ENCODE data around the gene TUBB6.
A peak's percentile ranks its signal among the peaks of the same experiment; 100 is the strongest.

The TUBB6 gene

DNA sequence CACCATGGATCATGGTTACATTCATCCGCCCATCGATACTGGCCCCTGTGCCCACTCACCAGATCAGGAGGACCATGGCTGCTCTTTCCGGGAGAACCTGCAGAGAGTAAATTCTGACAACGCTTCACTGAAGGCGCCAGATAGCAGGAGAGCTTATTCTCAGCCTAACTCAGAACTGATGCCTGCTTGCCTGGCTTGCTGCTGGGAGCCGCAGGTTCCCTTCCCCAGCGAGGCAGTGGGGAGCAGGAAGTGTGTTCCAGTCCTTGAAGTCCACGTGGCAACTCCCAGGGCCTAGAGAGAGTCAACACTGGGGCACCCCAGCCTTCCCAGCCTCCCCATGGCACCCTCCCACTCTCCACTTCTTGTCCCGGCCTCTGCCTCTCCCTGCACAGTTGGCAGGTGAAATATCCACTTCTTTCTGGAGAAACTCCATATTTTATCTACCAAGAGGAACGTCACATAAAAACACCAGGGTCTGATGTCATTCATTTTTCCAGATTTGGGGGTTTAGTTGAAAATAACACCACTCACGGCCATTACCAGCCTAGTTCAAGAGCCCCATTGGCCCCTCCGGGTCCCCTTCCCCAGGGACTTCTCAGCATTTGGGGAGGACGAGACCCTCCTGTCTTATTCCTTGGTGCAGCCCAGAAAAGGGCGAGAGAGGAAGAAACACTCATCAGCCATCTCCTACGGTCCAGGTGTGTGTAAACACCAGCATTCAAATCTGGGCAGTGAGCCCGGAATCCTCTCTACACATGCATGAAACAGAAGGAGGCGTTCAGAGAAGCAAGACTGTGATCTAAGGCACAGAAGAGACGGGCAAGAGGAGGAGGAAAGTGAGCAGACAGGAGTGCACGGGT lies 3.5 kb upstream of the TUBB6 start:
- no peak overlapping the region for H3K4me3 ChIP-seq (ENCODE audit: insufficient read depth, low read depth, low read length, poor library complexity, severe bottlenecking)
- no peak overlapping the region for H3K27ac ChIP-seq (ENCODE audit: insufficient read depth, low read length, poor library complexity, severe bottlenecking)
- no peaks in the 10 kb centered on the region for H3K9me3 ChIP-seq (ENCODE audit: control insufficient read depth, low read length)
- no peaks in the 10 kb centered on the region for H3K36me3 ChIP-seq (ENCODE audit: control insufficient read depth, insufficient read depth, low read length)
- peaks cover 13% of the 10 kb centered on the region for H3K4me1 ChIP-seq (ENCODE audit: control insufficient read depth, insufficient read depth, low read length, poor library complexity, severe bottlenecking)
- H3K27me3 ChIP-seq (replicated peaks; ENCODE audit: control insufficient read depth, insufficient read depth, low read length, poor library complexity, severe bottlenecking): peaks cover 23% of the 10 kb centered on the region
- no peak for DNase-seq

DNA sequence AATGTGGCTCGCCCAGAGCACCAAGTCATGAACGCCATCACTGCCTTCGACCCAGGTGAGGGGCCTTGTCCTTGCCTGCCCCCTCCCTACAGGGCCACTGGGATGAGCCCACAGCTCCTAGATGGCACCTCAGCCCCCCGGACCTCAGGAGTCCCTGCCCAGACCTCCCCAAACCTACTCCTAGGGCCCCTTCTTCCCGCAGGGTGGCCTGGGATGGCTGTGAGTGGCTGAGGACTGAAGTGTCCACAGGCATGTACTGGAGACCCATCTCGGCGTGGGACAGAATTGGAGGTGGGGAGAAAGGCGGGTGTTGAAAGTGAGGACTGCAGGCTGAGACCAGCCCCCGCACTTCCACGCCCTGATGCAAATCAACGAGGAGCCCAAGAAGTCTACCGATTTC lies 2.8 kb upstream of the TUBB6 start:
- Histone ChIP-seq H3K9me3 (ENCODE audit: control insufficient read depth, low read length) (no peaks in the 10 kb centered on the region), H3K36me3 (ENCODE audit: control insufficient read depth, insufficient read depth, low read length) (no peaks in the 10 kb centered on the region), H3K27me3 (replicated peaks; ENCODE audit: control insufficient read depth, insufficient read depth, low read length, poor library complexity, severe bottlenecking) (peaks cover 23% of the 10 kb centered on the region), H3K4me1 (ENCODE audit: control insufficient read depth, insufficient read depth, low read length, poor library complexity, severe bottlenecking) (peaks cover 13% of the 10 kb centered on the region), H3K27ac (ENCODE audit: insufficient read depth, low read length, poor library complexity, severe bottlenecking) (no peak overlapping the region), H3K4me3 (ENCODE audit: insufficient read depth, low read depth, low read length, poor library complexity, severe bottlenecking) (no peak overlapping the region)
- DNase-seq: no peak

GRCh38 chr18:12305930-12306629 lies 2.0 kb upstream of the TUBB6 start:
- H3K4me3 ChIP-seq (ENCODE audit: insufficient read depth, low read depth, low read length, poor library complexity, severe bottlenecking): no peak overlapping the region
- no peak overlapping the region for H3K27ac ChIP-seq (ENCODE audit: insufficient read depth, low read length, poor library complexity, severe bottlenecking)
- no peak for DNase-seq
- no peaks in the 10 kb centered on the region for H3K9me3 ChIP-seq (ENCODE audit: control insufficient read depth, low read length)
- no peaks in the 10 kb centered on the region for H3K36me3 ChIP-seq (ENCODE audit: control insufficient read depth, insufficient read depth, low read length)
- H3K4me1 ChIP-seq (ENCODE audit: control insufficient read depth, insufficient read depth, low read length, poor library complexity, severe bottlenecking): peaks cover 13% of the 10 kb centered on the region
- H3K27me3 ChIP-seq (replicated peaks; ENCODE audit: control insufficient read depth, insufficient read depth, low read length, poor library complexity, severe bottlenecking): peaks cover 23% of the 10 kb centered on the region

DNA sequence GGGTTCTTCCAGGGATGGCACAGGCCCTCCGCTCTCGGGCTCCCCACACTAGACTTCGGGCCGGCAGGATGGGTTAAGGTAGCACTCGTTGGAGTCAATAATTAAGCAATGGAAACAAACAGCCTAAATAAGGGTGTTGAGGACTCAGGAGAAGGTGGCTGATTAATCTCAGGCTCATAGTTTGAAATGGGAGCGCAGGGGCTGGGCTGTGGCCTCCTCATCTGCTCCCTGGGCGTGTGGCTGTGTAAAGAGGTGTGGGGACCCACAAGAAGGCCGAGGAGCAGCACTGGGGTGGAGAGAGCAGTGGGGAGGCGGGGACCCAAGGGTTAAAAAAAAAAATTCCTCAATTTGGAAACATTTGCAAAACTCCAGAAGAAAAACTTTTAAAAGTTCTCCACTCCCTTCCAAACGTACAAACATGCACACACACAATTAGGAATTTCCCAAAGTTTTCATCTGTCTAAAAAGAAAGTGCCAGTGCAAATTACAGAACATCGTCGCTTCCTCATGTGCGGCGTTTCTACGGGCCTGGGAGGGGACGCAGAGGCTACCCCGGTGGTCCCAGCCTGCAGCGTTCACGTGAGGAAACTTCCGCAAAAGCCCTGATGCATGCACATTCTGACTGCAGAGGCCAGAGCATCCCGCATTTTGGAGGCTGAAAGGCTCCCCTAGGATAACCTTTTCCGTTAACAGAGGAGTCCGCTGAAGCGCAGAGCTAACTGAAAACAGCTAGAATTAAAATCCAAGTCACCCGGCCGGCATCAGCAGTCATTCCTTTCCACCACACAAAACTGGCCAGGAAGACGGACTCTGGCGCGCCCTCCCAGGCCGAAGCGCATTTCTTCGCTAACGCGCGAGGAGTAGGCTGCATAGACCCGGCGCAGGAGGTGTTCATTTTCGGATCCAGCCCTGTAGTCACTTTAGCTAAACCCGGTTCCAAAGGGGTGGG lies 1.0 kb upstream of the TUBB6 start:
- Histone ChIP-seq H3K27me3 (replicated peaks; ENCODE audit: control insufficient read depth, insufficient read depth, low read length, poor library complexity, severe bottlenecking) (peaks cover 23% of the 10 kb centered on the region), H3K4me3 (ENCODE audit: insufficient read depth, low read depth, low read length, poor library complexity, severe bottlenecking) (peak overlapping the region; percentile 32)

DNA sequence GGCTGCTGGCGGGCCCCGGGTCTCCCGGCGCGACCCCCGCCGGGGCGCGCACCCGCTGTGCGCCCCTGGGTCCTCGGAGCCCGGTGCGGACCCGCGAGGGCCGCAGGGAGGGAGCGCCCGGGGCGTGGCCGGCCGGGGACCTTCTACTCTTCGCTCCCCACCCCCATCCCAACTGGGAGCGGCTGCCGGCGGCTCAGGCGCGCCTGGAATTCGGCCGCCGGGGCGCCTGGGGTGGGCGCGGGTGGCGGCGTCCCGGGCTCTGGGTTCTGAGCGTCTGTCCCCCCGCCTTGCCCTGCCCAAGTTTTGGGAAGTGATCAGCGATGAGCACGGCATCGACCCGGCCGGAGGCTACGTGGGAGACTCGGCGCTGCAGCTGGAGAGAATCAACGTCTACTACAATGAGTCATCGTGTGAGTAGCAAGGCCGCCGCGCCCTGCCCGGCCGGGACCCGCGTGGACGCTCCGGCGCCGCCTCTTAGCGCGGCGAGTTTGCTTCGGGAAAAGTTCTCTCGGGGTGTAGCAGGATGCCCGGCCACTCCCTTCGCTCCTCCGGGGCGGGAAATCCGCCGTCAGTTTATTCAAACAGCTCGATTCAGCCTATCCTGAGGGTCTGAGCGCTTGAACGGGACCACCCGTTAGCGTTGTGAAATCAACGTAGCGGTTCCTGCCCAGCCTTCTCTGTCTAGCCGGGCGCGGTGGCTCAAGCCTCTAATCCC lies 502 bp downstream of the TUBB6 start:
- H3K9me3 ChIP-seq (ENCODE audit: control insufficient read depth, low read length): no peaks in the 10 kb centered on the region
- no peak for DNase-seq
- H3K36me3 ChIP-seq (ENCODE audit: control insufficient read depth, insufficient read depth, low read length): no peaks in the 10 kb centered on the region
- peaks cover 23% of the 10 kb centered on the region for H3K27me3 ChIP-seq (replicated peaks; ENCODE audit: control insufficient read depth, insufficient read depth, low read length, poor library complexity, severe bottlenecking)
- H3K4me3 ChIP-seq (ENCODE audit: insufficient read depth, low read depth, low read length, poor library complexity, severe bottlenecking): no peak overlapping the region
- peaks cover 13% of the 10 kb centered on the region for H3K4me1 ChIP-seq (ENCODE audit: control insufficient read depth, insufficient read depth, low read length, poor library complexity, severe bottlenecking)
- no peak overlapping the region for H3K27ac ChIP-seq (ENCODE audit: insufficient read depth, low read length, poor library complexity, severe bottlenecking)

More for the DNA sequence above, 1.0 kb upstream of the TUBB6 start:
- no peaks in the 10 kb centered on the region for H3K36me3 ChIP-seq (ENCODE audit: control insufficient read depth, insufficient read depth, low read length)
- H3K9me3 ChIP-seq (ENCODE audit: control insufficient read depth, low read length): no peaks in the 10 kb centered on the region
- no peak overlapping the region for H3K27ac ChIP-seq (ENCODE audit: insufficient read depth, low read length, poor library complexity, severe bottlenecking)
- H3K4me1 ChIP-seq (ENCODE audit: control insufficient read depth, insufficient read depth, low read length, poor library complexity, severe bottlenecking): peaks cover 13% of the 10 kb centered on the region
- no peak for DNase-seq

- DNase-seq: no peak
- H3K27me3 ChIP-seq (replicated peaks; ENCODE audit: control insufficient read depth, insufficient read depth, low read length, poor library complexity, severe bottlenecking): peaks cover 23% of the 10 kb centered on the region
- peaks cover 13% of the 10 kb centered on the region for H3K4me1 ChIP-seq (ENCODE audit: control insufficient read depth, insufficient read depth, low read length, poor library complexity, severe bottlenecking)
- no peak overlapping the region for H3K4me3 ChIP-seq (ENCODE audit: insufficient read depth, low read depth, low read length, poor library complexity, severe bottlenecking)
- H3K27ac ChIP-seq (ENCODE audit: insufficient read depth, low read length, poor library complexity, severe bottlenecking): no peak overlapping the region
- no peaks in the 10 kb centered on the region for H3K9me3 ChIP-seq (ENCODE audit: control insufficient read depth, low read length)
- H3K36me3 ChIP-seq (ENCODE audit: control insufficient read depth, insufficient read depth, low read length): no peaks in the 10 kb centered on the region
These were observed 1.7 kb downstream of the TUBB6 start for GRCh38 chr18:12309683-12310198.

DNA sequence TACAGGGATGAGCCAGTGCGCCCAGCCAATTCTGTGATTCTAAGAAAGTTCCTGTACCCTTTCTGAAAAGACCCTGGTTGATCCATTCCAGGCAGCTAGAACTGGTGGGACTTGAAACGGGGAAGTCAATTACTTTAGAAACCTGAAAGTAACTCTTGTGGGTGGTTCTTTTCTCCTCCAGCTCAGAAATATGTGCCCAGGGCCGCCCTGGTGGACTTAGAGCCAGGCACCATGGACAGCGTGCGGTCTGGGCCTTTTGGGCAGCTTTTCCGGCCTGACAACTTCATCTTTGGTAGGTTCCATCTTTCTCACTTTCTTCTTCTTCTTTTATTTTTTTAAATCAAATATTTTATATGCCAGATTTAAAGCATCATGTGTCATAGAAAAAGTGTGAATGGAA lies 2.7 kb downstream of the TUBB6 start:
- Histone ChIP-seq H3K4me3 (ENCODE audit: insufficient read depth, low read depth, low read length, poor library complexity, severe bottlenecking) (no peak overlapping the region), H3K27ac (ENCODE audit: insufficient read depth, low read length, poor library complexity, severe bottlenecking) (no peak overlapping the region), H3K9me3 (ENCODE audit: control insufficient read depth, low read length) (no peaks in the 10 kb centered on the region), H3K36me3 (ENCODE audit: control insufficient read depth, insufficient read depth, low read length) (no peaks in the 10 kb centered on the region), H3K4me1 (ENCODE audit: control insufficient read depth, insufficient read depth, low read length, poor library complexity, severe bottlenecking) (peaks cover 13% of the 10 kb centered on the region), H3K27me3 (replicated peaks; ENCODE audit: control insufficient read depth, insufficient read depth, low read length, poor library complexity, severe bottlenecking) (peaks cover 23% of the 10 kb centered on the region)
- no peak for DNase-seq

DNA sequence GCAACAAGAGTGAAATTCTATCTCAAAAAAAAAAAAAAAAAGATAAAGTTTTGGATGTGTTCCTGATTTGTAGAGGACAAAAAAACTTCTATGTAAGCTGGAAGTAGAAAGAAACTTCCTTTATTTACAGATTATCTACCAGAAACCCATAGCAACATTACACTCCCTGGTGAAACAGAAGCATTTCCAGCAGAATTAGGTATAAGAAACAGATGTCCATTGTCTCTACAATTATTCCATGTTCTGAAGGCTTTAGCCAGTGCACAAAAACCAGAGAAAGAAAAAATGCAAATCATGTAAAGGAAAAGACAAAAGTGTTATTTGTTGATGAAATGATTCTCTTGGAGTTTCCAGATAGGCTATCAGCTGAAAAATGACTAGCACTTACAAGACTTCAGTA lies 4.9 kb downstream of the TUBB6 start:
- H3K9me3 ChIP-seq (ENCODE audit: control insufficient read depth, low read length): no peaks in the 10 kb centered on the region
- DNase-seq: no peak
- H3K4me1 ChIP-seq (ENCODE audit: control insufficient read depth, insufficient read depth, low read length, poor library complexity, severe bottlenecking): peaks cover 6% of the 10 kb centered on the region
- peaks cover 7% of the 10 kb centered on the region for H3K27me3 ChIP-seq (replicated peaks; ENCODE audit: control insufficient read depth, insufficient read depth, low read length, poor library complexity, severe bottlenecking)
- H3K4me3 ChIP-seq (ENCODE audit: insufficient read depth, low read depth, low read length, poor library complexity, severe bottlenecking): no peak overlapping the region
- no peak overlapping the region for H3K27ac ChIP-seq (ENCODE audit: insufficient read depth, low read length, poor library complexity, severe bottlenecking)
- no peaks in the 10 kb centered on the region for H3K36me3 ChIP-seq (ENCODE audit: control insufficient read depth, insufficient read depth, low read length)

DNA sequence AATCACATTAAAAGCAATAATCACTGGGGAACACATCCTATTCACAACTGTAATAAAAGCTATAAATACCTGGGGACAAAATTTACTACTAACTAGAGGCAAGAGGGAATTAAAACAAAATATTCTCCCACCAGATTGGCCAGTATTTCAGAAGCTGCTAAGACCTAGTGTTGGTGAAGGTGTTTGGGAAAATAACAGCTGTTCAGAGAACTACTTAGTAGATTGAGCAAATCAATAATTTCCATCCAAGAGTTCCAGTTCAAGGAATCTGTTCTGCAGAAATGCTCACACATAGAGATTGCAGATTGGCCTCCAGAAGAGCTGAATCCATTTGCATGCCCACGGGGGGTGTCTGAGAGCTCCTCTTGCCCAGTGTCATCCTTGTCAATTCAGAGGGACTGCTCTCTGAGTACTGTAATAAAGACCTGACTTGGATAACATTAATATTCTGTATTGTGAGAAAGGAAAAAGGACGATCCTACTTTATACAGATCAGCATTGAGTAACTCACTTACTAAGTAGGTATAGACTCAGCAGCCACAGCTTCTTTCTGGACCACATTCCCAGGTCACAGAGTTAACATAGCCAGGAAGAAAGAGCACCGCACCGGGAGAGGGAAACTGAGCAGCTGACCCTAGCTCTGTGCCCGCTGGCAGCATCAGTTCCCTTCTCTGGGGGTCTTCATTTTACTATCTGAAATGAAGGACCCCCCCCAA lies 5.6 kb downstream of the TUBB6 start:
- Histone ChIP-seq H3K4me1 (ENCODE audit: control insufficient read depth, insufficient read depth, low read length, poor library complexity, severe bottlenecking) (peaks cover 2% of the 10 kb centered on the region), H3K4me3 (ENCODE audit: insufficient read depth, low read depth, low read length, poor library complexity, severe bottlenecking) (no peak overlapping the region), H3K27ac (ENCODE audit: insufficient read depth, low read length, poor library complexity, severe bottlenecking) (no peak overlapping the region), H3K9me3 (ENCODE audit: control insufficient read depth, low read length) (no peaks in the 10 kb centered on the region), H3K27me3 (replicated peaks; ENCODE audit: control insufficient read depth, insufficient read depth, low read length, poor library complexity, severe bottlenecking) (peaks cover 7% of the 10 kb centered on the region), H3K36me3 (ENCODE audit: control insufficient read depth, insufficient read depth, low read length) (no peaks in the 10 kb centered on the region)
- no peak for DNase-seq
